ENCODE measurements around the gene CORT. TPM values are rescaled to one million over a fixed set of nuclear protein-coding genes. Genes with fewer than 3 reads are reported as not detected.
"Not testable (repeated sequence)": the region's sequence is repeated elsewhere in the genome, so short reads cannot be mapped to it uniquely, and the experiment has no call there.

Gene CORT
- total RNA-seq, 4 donors from 2014 or later: 1.6 TPM; not detected in 3

GRCh38 chr1:10451287-10451686, 1.5 kb downstream of the CORT start:
- Histone ChIP-seq H3K4me3 (no peak overlapping the region), H3K4me1 (peaks cover 0 to 4% (median 0%) of the 10 kb centered on the region in 4 donors), H3K27ac (no peak overlapping the region), H3K9me3 (no peaks in the 10 kb centered on the region), H3K36me3 (no peaks in the 10 kb centered on the region), H3K27me3 (no peaks in the 10 kb centered on the region)
- no peak for TF ChIP-seq CTCF (IDR thresholded peaks at IDR 0.05)
- TF ChIP-seq POLR2A (IDR thresholded peaks at IDR 0.05): no peak
- no peak for DNase-seq

- Histone ChIP-seq H3K9me3 (no peaks in the 10 kb centered on the region), H3K27ac (no peak overlapping the region), H3K36me3 (peaks cover 0 to 2% (median 0%) of the 10 kb centered on the region in 3 donors), H3K4me3 (no peak overlapping the region), H3K4me1 (peaks cover 0 to 4% (median 0%) of the 10 kb centered on the region in 4 donors), H3K27me3 (no peaks in the 10 kb centered on the region)
- no peak for DNase-seq
- TF ChIP-seq POLR2A (IDR thresholded peaks at IDR 0.05) (no peak), CTCF (IDR thresholded peaks at IDR 0.05) (no peak)
Observed at GRCh38 chr1:10456048-10456447, 6.2 kb downstream of the CORT start.

- peaks cover 0 to 8% (median 0%) of the 10 kb centered on the region in 3 donors for H3K36me3 ChIP-seq
- H3K4me1 ChIP-seq: no peaks in the 10 kb centered on the region
- no peaks in the 10 kb centered on the region for H3K27me3 ChIP-seq
- DNase-seq: no peak
- H3K4me3 ChIP-seq: no peak overlapping the region
- no peak overlapping the region for H3K27ac ChIP-seq
- TF ChIP-seq POLR2A (IDR thresholded peaks at IDR 0.05) (no peak), CTCF (IDR thresholded peaks at IDR 0.05) (no peak)
- H3K9me3 ChIP-seq: no peaks in the 10 kb centered on the region
Observed at GRCh38 chr1:10456661-10457060, 6.8 kb downstream of the CORT start.

GRCh38 chr1:10457462-10457861, 7.6 kb downstream of the CORT start:
- not testable (repeated sequence) for H3K27ac ChIP-seq, H3K9me3 ChIP-seq, H3K27me3 ChIP-seq, H3K4me1 ChIP-seq, DNase-seq, H3K4me3 ChIP-seq
- peaks cover 0 to 16% (median 0%) of the 10 kb centered on the region in 3 donors for H3K36me3 ChIP-seq

- H3K9me3 ChIP-seq: no peaks in the 10 kb centered on the region
- H3K36me3 ChIP-seq: peaks cover 0 to 21% (median 0%) of the 10 kb centered on the region in 3 donors
- H3K4me1 ChIP-seq: no peaks in the 10 kb centered on the region
- no peak for DNase-seq
- H3K27ac ChIP-seq: no peak overlapping the region
- no peak overlapping the region for H3K4me3 ChIP-seq
- TF ChIP-seq POLR2A (IDR thresholded peaks at IDR 0.05) (no peak), CTCF (IDR thresholded peaks at IDR 0.05) (no peak)
- no peaks in the 10 kb centered on the region for H3K27me3 ChIP-seq
Observed at GRCh38 chr1:10457875-10458274, 8.0 kb downstream of the CORT start.

- H3K27ac ChIP-seq: no peak overlapping the region
- no peaks in the 10 kb centered on the region for H3K9me3 ChIP-seq
- H3K4me1 ChIP-seq: no peaks in the 10 kb centered on the region
- H3K4me3 ChIP-seq: no peak overlapping the region
- H3K27me3 ChIP-seq: no peaks in the 10 kb centered on the region
- DNase-seq: no peak
- peaks cover 0 to 34% (median 0%) of the 10 kb centered on the region in 3 donors for H3K36me3 ChIP-seq
- TF ChIP-seq POLR2A (IDR thresholded peaks at IDR 0.05): no peak
- TF ChIP-seq CTCF (IDR thresholded peaks at IDR 0.05): no peak
Observed at GRCh38 chr1:10459184-10459583, 9.4 kb downstream of the CORT start.

Measured in Peyer's patch (tissue), 4 donors.